Medulla oblongata (tissue), 1 donor: ENCODE data around the gene TMEM200B.
"Not testable (repeated sequence)": the region's sequence is repeated elsewhere in the genome, so short reads cannot be mapped to it uniquely, and the experiment has no call there.

Experiments used
- DNase-seq: peaks from one replicate; pipeline ENCODE4 v3.0.0-alpha.2; 2015; ENCODE audit errors: extremely low spot score

TMEM200B gene

GRCh38 chr1:29133861-29134694 is 10.4 kb upstream of the TMEM200B start:
- no peak for DNase-seq

DNA sequence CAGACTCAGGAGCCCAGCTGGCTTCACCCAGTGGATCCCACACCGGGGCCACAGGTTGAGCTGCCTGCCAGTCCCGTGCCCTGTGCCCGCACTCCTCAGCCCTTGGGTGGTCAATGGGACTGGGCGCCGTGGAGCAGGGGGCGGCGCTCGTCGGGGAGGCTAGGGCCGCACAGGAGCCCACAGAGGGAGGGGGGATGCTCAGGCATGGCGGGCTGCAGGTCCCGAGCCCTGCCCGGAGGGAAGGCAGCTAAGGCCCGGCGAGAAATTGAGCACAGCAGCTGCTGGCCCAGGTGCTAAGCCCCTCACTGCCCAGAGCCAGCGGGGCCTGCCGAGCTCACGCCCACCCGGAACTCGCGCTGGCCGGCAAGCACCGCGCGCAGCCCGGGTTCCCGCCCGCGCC is 7.4 kb upstream of the TMEM200B start:
- not testable (repeated sequence) for DNase-seq

DNA sequence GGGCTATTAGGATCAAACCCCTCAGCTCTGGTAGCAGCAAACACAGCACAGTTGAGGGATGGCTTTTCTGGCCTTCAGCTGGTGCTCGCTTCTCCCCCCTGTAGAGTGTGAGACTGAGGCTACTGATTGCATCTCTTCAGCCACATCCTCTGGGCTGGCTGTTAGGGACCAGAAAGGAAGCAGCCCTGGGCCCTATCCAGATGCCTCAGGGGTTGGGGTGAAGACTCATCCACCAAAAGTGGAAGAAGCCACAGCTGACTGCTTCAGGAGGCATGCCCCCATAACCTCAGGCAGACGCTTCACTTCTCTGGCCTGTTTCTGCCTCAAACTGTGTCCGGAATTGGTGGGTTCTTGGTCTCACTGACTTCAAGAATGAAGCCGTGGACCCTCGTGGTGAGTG is 6.2 kb upstream of the TMEM200B start:
- no peak for DNase-seq

GRCh38 chr1:29128739-29129138 is 5.0 kb upstream of the TMEM200B start:
- DNase-seq = no peak

DNA sequence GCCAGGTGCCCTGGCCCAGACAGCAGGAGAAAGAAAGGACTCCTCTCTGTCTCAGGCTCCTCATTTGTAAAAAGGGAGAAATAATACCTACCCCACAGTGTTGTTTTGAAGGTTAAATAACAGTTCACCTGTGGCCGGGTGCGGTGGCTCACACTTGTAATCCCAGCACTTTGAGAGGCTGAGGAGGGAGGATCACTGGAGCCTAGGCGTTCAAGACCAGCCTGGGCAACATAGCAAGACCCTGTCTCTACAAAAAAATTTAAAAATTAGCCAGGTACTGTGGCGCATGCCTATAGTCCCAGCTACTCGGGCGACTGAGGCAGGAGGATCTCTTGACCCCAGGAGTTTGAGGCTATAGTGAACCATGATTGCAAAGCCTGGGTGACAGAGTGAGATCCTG is 2.5 kb upstream of the TMEM200B start:
- no peak for DNase-seq

DNA sequence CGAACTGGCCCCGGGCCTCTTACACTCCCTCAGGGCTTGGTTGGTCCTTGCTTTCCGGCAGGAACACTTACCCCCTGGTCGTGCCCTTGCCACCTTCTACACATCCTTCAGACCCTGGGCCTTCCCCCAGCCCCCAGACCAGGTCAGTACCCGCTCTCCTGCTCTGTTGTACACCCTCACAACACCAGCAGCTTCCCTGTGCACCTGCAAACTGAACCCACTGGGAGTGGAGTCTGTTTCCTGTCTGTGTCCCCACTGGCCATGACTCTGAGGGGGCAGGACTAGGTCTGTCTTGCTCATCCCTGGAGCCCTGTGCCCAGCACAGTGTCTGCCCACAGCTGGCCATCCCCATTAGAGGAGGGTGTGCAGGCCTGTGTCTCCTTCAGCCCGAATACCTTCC is 2.1 kb upstream of the TMEM200B start:
- no peak for DNase-seq

GRCh38 chr1:29125237-29125641 is 1.5 kb upstream of the TMEM200B start:
- DNase-seq = no peak

GRCh38 chr1:29124366-29125236 is 898 bp upstream of the TMEM200B start:
- DNase-seq = no peak

GRCh38 chr1:29123053-29123886 is 433 bp downstream of the TMEM200B start:
- DNase-seq = no peak

GRCh38 chr1:29122682-29123052 is 1.0 kb downstream of the TMEM200B start:
- DNase-seq = no peak

DNA sequence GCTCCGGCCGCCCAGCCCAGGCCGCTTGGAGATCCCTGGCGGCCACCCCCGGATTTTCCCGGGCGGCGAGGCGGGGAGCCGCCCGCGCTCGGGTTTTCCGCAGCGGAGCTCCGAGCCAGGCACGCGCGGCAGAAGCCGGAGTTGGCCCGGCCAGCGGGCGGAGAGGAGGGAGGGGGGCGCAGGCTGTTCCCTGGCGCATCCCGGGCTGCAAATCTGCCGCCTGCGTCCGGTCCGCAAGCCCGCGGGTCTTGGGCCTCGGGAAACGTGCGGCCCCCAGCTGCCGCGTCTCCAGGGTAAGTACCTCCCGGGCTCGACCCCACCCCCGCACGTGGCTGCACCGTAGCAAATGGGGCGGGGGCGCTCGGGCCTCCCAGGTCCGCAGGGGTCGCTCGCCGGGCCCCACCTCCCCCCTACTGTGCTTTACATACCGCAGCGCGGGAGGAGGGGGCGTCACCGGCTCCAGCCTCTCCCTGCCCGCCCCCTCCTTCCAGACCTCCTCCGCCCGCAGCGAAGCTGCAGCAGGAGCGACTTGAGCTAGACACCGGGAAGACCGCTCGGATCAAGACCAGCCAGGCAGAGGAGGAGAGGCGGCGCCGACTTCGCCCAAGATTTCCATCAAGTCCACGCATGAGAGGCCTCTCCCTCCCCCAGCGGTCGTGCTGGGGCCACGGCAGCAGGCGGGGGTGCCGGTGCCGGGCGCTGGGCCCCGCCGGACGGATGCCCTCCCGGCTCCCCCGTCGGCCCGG is 1.6 kb downstream of the TMEM200B start:
- DNase-seq = no peak

- no peak for DNase-seq
These were observed 2.2 kb downstream of the TMEM200B start for GRCh38 chr1:29121516-29121935.

GRCh38 chr1:29120947-29121485 is 2.7 kb downstream of the TMEM200B start:
- DNase-seq = no peak

- no peak for DNase-seq
These were observed 3.3 kb downstream of the TMEM200B start for GRCh38 chr1:29120367-29120766.

DNA sequence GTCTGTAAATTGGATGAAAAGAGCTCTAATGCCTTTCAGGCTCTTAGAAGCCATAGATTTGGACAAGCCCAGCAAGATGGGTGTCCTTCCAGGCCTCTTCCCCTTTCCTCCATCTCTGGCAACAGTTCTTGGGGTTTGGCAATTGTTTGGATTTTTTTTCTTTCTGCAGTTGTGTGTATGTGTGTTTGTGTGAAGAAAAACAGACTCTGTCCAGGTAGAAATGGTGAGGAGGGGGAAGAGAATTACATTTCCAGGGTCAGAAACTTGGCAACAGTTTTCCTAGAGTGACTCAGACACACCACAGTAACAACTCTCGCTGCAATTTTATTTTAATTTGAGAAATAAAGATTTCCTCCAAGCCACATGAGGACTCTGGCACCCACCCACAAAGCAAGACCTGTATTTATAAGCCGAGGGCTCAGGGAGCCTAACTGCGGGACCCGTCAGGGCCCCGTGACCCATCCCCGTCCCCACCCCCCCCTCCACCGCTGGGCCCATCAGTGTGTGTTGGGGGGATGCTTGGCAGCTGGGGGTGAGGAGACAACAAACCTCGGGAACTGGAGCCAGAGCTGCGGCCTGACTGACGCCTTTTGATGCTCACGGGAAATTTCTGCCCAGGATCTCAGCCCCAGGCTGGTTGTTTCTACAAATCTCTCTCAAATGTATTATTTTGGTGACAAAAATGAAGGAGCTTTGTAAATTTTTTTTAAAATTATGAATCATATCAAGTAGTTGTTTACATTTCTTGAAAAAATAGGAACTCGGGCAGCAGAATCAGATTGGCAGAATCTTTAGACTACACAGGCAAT is 4.4 kb downstream of the TMEM200B start:
- DNase-seq = no peak

- no peak for DNase-seq
These were observed 6.3 kb downstream of the TMEM200B start for GRCh38 chr1:29117381-29117780.

- DNase-seq = no peak
These were observed 9.0 kb downstream of the TMEM200B start for GRCh38 chr1:29114654-29115053.

DNA sequence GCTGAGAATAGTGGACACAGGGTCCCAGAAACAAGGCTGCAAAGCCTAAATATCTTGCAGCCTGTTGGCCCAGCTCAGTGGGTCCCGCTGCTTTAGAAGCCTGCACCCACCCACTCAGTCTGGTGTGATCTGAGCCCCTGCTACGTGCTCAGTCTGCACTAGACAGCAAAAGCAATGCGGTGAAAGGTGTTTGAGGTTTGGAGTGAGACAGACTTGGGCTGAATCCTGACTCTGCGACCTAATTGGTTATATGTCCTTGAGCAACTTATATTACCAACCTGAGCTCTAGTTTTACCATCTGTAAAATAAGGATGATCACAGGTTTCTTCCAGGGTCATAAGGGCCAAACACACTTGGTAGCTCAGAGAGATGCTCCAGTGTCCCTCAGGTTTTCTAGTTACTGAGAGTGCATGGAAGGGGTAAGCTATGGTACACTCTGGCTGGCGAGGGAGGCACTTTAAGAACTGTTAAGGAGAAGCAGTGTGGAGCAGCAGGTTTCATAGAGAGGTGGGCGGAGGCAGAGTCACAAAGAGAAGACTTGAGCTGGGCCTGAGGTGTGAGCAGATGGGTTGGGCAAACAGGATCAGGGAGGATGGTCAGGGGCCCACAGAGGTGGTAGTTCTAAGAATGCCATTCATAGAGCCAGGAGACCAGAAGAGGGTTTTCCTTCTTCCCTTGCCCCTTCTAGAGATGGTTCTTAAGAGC is 10.1 kb downstream of the TMEM200B start:
- DNase-seq = no peak

GRCh38 chr1:29112705-29113412 is 10.8 kb downstream of the TMEM200B start:
- DNase-seq = no peak
